Testis (tissue), 2 donors: ENCODE results near the gene KIAA1586.

ENCODE experiments used
- POLR2A ChIP-seq: fragments of 450-650 bp; IDR thresholded peaks from one replicate; pipeline ENCODE4 v1.6.1; 2017; ENCODE audit warnings: antibody characterized with exemption, mild to moderate bottlenecking, moderate library complexity
- TF ChIP-seq, protein P1 (sequence below), 3 experiments: fragments of 450-650 bp in 2 of 3; fragments of 200-600 bp in 1 of 3; sonication (generic) in 1 of 3; IDR thresholded peaks; one replicate each; pipeline ENCODE4 v1.5.1; 2016 to 2019; ENCODE audit warnings: antibody characterized with exemption in 3 of 3, mild to moderate bottlenecking in 2 of 3, moderate library complexity in 1 of 3

DNA sequence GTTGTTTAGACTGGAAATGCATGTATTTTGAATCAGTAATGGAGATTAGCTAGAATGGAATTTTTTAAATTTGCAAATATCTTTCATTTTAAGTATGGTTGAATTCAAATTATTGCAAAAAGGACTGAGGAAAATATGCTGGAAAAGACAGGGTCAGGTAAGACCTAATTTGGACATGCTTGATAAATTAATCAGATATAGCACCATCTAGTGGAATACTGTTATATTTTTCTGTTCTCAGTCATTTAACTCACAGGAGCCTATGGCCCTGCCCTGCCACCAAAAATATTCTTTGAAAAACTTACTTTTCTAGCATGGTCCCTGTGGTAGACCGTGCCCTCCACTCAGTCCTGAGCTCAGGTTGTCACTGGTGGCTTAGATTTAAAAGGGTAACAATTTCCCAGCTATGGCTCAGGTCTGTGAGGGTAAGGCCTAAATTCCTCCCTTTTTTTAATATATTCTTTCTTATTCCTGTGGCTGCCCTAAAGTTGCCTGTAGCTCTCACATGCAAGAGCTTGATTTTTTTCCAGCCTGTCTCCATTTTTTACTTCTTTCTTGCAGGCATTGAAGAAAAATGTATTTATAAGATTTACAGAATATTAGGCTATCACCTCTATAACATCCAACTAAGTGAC, 25.3 kb upstream of the KIAA1586 start:
- TF ChIP-seq, protein P1, sequence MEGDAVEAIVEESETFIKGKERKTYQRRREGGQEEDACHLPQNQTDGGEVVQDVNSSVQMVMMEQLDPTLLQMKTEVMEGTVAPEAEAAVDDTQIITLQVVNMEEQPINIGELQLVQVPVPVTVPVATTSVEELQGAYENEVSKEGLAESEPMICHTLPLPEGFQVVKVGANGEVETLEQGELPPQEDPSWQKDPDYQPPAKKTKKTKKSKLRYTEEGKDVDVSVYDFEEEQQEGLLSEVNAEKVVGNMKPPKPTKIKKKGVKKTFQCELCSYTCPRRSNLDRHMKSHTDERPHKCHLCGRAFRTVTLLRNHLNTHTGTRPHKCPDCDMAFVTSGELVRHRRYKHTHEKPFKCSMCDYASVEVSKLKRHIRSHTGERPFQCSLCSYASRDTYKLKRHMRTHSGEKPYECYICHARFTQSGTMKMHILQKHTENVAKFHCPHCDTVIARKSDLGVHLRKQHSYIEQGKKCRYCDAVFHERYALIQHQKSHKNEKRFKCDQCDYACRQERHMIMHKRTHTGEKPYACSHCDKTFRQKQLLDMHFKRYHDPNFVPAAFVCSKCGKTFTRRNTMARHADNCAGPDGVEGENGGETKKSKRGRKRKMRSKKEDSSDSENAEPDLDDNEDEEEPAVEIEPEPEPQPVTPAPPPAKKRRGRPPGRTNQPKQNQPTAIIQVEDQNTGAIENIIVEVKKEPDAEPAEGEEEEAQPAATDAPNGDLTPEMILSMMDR (IDR thresholded peaks at IDR 0.05), result peak; percentile 11 to 55 (median 28)
- TF ChIP-seq POLR2A, result no peak
